Lung (tissue), 12 donors: ENCODE measurements around the gene CNTFR. TPM values are rescaled to one million over a fixed set of nuclear protein-coding genes. Genes with fewer than 3 reads are reported as not detected.

ENCODE experiments used
- ATAC-seq: fragments of 200-7000 bp; cut with Tn5 transposase; one replicate; pipeline ENCODE4 v1.9.1; 2020; ENCODE audit warnings: moderate number of reproducible peaks; ENCODE audit not compliant: insufficient read depth, low FRiP score
- DNase-seq, 3 donors: peaks; one replicate each; pipeline ENCODE4 v3.0.0-alpha.2; 2013 to 2017
- H3K27ac ChIP-seq, 2 donors: one replicate each; pipeline ENCODE4 v1.5.1; 2013; ENCODE audit warnings: mild to moderate bottlenecking in 2 of 2, moderate library complexity in 2 of 2, control low read depth in 1 of 2, inconsistent platforms in 1 of 2, low read depth in 1 of 2, low read length in 1 of 2
- H3K27me3 ChIP-seq, 3 donors: one replicate each; pipeline ENCODE4 v1.5.1; 2013; ENCODE audit warnings: low read length in 2 of 3; ENCODE audit not compliant: control insufficient read depth in 3 of 3, insufficient read depth in 3 of 3
- H3K36me3 ChIP-seq, 4 donors: one replicate each; pipeline ENCODE4 v1.5.1; 2013; ENCODE audit warnings: low read length in 4 of 4, mild to moderate bottlenecking in 1 of 4, moderate library complexity in 1 of 4; ENCODE audit not compliant: control insufficient read depth in 4 of 4, insufficient read depth in 4 of 4
- H3K4me1 ChIP-seq, 5 donors: one replicate each; pipeline ENCODE4 v1.5.1; 2013; ENCODE audit warnings: low read length in 5 of 5, mild to moderate bottlenecking in 2 of 5, moderate library complexity in 1 of 5; ENCODE audit not compliant: control insufficient read depth in 5 of 5, insufficient read depth in 5 of 5
- H3K4me3 ChIP-seq: one replicate; pipeline ENCODE4 v1.5.1; 2013; ENCODE audit warnings: mild to moderate bottlenecking, control low read depth, moderate library complexity
- H3K9ac ChIP-seq, 2 donors: one replicate each; pipeline ENCODE4 v1.5.1; 2013; ENCODE audit warnings: low read length in 2 of 2, control low read depth in 1 of 2; ENCODE audit not compliant: insufficient read depth in 1 of 2
- H3K9me3 ChIP-seq, 4 donors: one replicate each; pipeline ENCODE4 v1.5.1; 2013; ENCODE audit warnings: low read length in 3 of 4, mild to moderate bottlenecking in 1 of 4, moderate library complexity in 1 of 4; ENCODE audit not compliant: control insufficient read depth in 4 of 4, insufficient read depth in 3 of 4
- CTCF ChIP-seq: IDR thresholded peaks from 2 replicates; pipeline ENCODE4 v1.5.1; 2012; ENCODE audit warnings: mild to moderate bottlenecking; ENCODE audit errors: control extremely low read depth, extremely low read depth
- WGBS, 2 donors: extraction: QIAGEN DNeasy Blood & Tissue Kit; methylation state at CpG; one replicate each; pipeline ENCODE4 v1.1.7; 2013; 5-methylcytosine and 5-hydroxymethylcytosine counted together
- polyA plus RNA-seq, 2 donors: library from polyadenylated mRNA; stranded (reverse); fragments of 200-250 nt; gene quantifications; one replicate each; pipeline ENCODE4 v1.2.1, GENCODE V29; 2013
- total RNA-seq, 2 donors: library from RNA; depleted of rRNA in 1 of 2; stranded (reverse); fragments of >200 nt in 1 of 2; gene quantifications; one replicate each; pipeline ENCODE4 v1.2.1, GENCODE V29; 2014 to 2021
- donor health status: control.
- donor health status: control.
- donor health status: Bipolar disorder and iron deficiency.
- donor health status: healthy.
- donor health status: DM: yes; HTN: yes; CAD: no.

CNTFR gene
- total and polyA plus RNA-seq, 4 donors: 0.42 to 3.3 (median 1.3) TPM

GRCh38 chr9:34555002-34555348 lies 34.5 kb downstream of the CNTFR start:
- H3K9ac ChIP-seq: no peak overlapping the region
- H3K27ac ChIP-seq: no peak overlapping the region
- no peaks in the 10 kb centered on the region for H3K9me3 ChIP-seq
- no peak overlapping the region for H3K4me3 ChIP-seq
- no peak for TF ChIP-seq CTCF
- 72 to 79% methylated on average over 23 of the region's 23 CpGs for WGBS, 2 donors
- ATAC-seq (no peak), DNase-seq (peak; percentile 84 to 90 (median 86))
- H3K27me3 ChIP-seq: peaks cover 0 to 22% (median 0%) of the 10 kb centered on the region in 3 donors
- peaks cover 0 to 24% (median 10%) of the 10 kb centered on the region in 5 donors for H3K4me1 ChIP-seq
- H3K36me3 ChIP-seq: peaks cover 0 to 12% (median 3%) of the 10 kb centered on the region in 4 donors

GRCh38 chr9:34554211-34555001 lies 35.1 kb downstream of the CNTFR start:
- DNase-seq (no peak), ATAC-seq (no peak)
- peaks cover 0 to 20% (median 10%) of the 10 kb centered on the region in 5 donors for H3K4me1 ChIP-seq
- 75 to 80% methylated on average over 16 of the region's 16 CpGs for WGBS, 2 donors
- no peak overlapping the region for H3K27ac ChIP-seq
- peaks cover 0 to 12% (median 3%) of the 10 kb centered on the region in 4 donors for H3K36me3 ChIP-seq
- H3K4me3 ChIP-seq: no peak overlapping the region
- no peak overlapping the region for H3K9ac ChIP-seq
- no peak for TF ChIP-seq CTCF
- H3K27me3 ChIP-seq: peaks cover 0 to 21% (median 0%) of the 10 kb centered on the region in 3 donors
- no peaks in the 10 kb centered on the region for H3K9me3 ChIP-seq

GRCh38 chr9:34553511-34554021 lies 36.0 kb downstream of the CNTFR start:
- no peak overlapping the region for H3K4me3 ChIP-seq
- H3K36me3 ChIP-seq: peaks cover 0 to 12% (median 3%) of the 10 kb centered on the region in 4 donors
- H3K27ac ChIP-seq: no peak overlapping the region
- 83 to 86% methylated on average over 18 of the region's 18 CpGs for WGBS, 2 donors
- no peak for TF ChIP-seq CTCF
- DNase-seq (no peak), ATAC-seq (no peak)
- H3K27me3 ChIP-seq: peaks cover 0 to 15% (median 0%) of the 10 kb centered on the region in 3 donors
- H3K4me1 ChIP-seq: peaks cover 0 to 15% (median 9%) of the 10 kb centered on the region in 5 donors
- no peak overlapping the region for H3K9ac ChIP-seq
- no peaks in the 10 kb centered on the region for H3K9me3 ChIP-seq
